Cardiac muscle cell (in vitro differentiated cells and primary cell): Measurements from ENCODE around the gene DDC. TPM values are rescaled to one million over a fixed set of nuclear protein-coding genes. Genes with fewer than 3 reads are reported as not detected.

Experiments
- DNase-seq, 2 donors: peaks; one replicate each; pipeline versions ENCODE4 v3.0.0 to v3.0.0-alpha.2; 2010 to 2017; ENCODE audit warnings: low read depth in 1 of 2, low spot score in 1 of 2
- H3K27ac ChIP-seq: fragments of 200-600 bp; sonication (generic); 2 replicates; pipeline ENCODE4 v1.5.1; 2016
- H3K27me3 ChIP-seq: fragments of 200-600 bp; sonication (generic); 2 replicates; pipeline ENCODE4 v1.6.0; 2016; ENCODE audit warnings: control low read depth
- H3K36me3 ChIP-seq: fragments of 200-600 bp; sonication (generic); 2 replicates; pipeline ENCODE4 v1.5.1; 2016; ENCODE audit warnings: control low read depth
- H3K4me1 ChIP-seq: fragments of 200-600 bp; sonication (generic); 2 replicates; pipeline ENCODE4 v1.8.1; 2017; ENCODE audit warnings: low read depth, mild to moderate bottlenecking, mixed run types
- H3K4me3 ChIP-seq: fragments of 200-600 bp; sonication (generic); 2 replicates; pipeline ENCODE4 v1.5.1; 2016; ENCODE audit warnings: mild to moderate bottlenecking
- H3K9me3 ChIP-seq: fragments of 200-600 bp; sonication (generic); 2 replicates; pipeline ENCODE4 v1.5.1; 2017; ENCODE audit warnings: low read depth, mild to moderate bottlenecking, control low read depth
- polyA plus RNA-seq: library from polyadenylated mRNA; unstranded; fragments of >200 nt; fragmentation: Nextera tagmentation; extraction: Ambion mirVana; gene quantifications from 2 replicates; pipeline ENCODE4 v1.2.1, GENCODE V29; 2016
- total RNA-seq: library from RNA; depleted of rRNA; stranded (reverse); fragments of >200 nt; gene quantifications from 2 replicates; pipeline ENCODE4 v1.2.3, GENCODE V29; 2016
- TF ChIP-seq, protein P1 (sequence below): IDR thresholded peaks from 2 replicates; pipeline ENCODE4 v1.5.1; 2012; ENCODE audit warnings: low read depth, mild to moderate bottlenecking, low read length

Gene DDC
- total and polyA plus RNA-seq, 2 experiments from 2014 or later = not detected

DNA sequence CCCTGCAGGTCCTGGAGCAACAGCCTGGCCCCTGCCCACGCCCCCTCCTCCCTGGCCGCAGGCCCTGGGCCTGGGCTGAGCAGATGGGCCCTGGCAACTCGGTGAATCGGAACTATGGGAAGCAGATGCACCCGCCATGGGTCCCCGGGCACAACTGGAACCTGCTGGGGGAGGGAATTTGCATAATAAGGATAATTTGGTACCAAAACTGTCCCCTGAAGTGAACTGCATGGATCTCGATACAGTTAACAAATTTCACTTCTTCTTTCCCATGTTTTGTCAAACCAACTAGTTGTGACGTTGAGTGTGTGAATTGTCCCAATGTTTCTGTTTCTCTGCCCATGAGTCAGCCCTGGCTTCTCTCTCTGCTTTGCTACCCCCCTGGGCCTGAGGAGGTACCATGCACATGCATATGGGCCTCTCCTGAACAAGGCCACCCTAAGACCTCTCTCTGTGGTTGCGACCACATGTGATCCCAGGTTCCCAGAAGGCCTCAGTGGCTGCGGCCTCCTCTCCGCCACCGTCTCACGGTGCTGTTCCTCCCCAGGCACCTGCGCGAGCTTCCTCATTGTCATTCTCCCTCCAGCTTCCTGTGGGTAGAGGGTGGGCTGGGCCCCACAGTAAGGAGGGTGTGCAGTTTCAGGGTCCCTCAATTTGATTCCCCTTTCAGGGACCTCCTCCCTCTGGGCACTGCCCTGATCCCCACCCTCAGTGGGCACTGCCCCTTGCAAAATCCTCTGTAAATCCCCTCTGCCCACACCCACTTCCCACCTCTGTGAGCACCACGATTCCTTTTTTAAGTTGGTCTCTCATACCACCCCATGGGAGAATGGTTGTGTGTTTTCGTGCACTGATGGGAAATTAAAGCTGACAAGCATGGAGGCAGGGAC is 155.1 kb downstream of the DDC start:
- H3K9me3 ChIP-seq = no peaks in the 10 kb centered on the region
- no peak overlapping the region for H3K4me3 ChIP-seq
- H3K27ac ChIP-seq = no peak overlapping the region
- TF ChIP-seq, protein P1, sequence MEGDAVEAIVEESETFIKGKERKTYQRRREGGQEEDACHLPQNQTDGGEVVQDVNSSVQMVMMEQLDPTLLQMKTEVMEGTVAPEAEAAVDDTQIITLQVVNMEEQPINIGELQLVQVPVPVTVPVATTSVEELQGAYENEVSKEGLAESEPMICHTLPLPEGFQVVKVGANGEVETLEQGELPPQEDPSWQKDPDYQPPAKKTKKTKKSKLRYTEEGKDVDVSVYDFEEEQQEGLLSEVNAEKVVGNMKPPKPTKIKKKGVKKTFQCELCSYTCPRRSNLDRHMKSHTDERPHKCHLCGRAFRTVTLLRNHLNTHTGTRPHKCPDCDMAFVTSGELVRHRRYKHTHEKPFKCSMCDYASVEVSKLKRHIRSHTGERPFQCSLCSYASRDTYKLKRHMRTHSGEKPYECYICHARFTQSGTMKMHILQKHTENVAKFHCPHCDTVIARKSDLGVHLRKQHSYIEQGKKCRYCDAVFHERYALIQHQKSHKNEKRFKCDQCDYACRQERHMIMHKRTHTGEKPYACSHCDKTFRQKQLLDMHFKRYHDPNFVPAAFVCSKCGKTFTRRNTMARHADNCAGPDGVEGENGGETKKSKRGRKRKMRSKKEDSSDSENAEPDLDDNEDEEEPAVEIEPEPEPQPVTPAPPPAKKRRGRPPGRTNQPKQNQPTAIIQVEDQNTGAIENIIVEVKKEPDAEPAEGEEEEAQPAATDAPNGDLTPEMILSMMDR = no peak
- H3K4me1 ChIP-seq = no peaks in the 10 kb centered on the region
- no peak for DNase-seq
- H3K36me3 ChIP-seq = no peaks in the 10 kb centered on the region
- H3K27me3 ChIP-seq = peaks cover 36% of the 10 kb centered on the region

Other genes with a start within 250 kb of the DDC start
- 7.9 and 8.9 TPM in 2 replicates for gene FIGNL1, start 115.1 kb downstream of the DDC start, total RNA-seq
- gene FIGNL1, start 115.1 kb downstream of the DDC start, polyA plus RNA-seq = 3.3 and 11.5 TPM in 2 replicates
- gene GRB10, start 217.5 kb upstream of the DDC start, total RNA-seq = 10.7 and 25.3 TPM in 2 replicates
- 9.9 and 22.5 TPM in 2 replicates for gene GRB10, start 217.5 kb upstream of the DDC start, polyA plus RNA-seq